ENCODE data around the gene PDSS2.

DNA sequence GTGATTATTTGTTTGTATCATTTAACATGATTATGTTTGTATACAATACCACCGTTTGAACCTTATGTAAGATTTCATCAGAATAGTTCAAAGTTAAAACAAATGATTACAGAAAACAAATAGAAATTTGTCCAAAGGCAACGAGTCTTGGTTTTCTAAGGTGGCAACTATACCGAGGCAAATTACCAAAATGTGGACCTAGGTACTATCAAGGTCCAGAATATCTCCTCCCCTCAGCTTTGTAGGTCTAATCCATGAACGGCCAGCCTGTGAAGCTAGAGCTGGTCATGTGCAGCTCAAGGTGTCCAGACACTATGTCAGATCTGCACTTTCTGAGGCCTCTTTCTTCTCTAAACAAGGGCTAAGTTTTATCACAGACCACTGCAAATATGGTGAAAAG lies 192.4 kb downstream of the PDSS2 start:
- TF ChIP-seq, protein P1, sequence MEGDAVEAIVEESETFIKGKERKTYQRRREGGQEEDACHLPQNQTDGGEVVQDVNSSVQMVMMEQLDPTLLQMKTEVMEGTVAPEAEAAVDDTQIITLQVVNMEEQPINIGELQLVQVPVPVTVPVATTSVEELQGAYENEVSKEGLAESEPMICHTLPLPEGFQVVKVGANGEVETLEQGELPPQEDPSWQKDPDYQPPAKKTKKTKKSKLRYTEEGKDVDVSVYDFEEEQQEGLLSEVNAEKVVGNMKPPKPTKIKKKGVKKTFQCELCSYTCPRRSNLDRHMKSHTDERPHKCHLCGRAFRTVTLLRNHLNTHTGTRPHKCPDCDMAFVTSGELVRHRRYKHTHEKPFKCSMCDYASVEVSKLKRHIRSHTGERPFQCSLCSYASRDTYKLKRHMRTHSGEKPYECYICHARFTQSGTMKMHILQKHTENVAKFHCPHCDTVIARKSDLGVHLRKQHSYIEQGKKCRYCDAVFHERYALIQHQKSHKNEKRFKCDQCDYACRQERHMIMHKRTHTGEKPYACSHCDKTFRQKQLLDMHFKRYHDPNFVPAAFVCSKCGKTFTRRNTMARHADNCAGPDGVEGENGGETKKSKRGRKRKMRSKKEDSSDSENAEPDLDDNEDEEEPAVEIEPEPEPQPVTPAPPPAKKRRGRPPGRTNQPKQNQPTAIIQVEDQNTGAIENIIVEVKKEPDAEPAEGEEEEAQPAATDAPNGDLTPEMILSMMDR (conservative IDR thresholded peaks at IDR 0.05 in 1 of 2, IDR thresholded peaks at IDR 0.05 in 1 of 2; ENCODE audit: extremely low read depth in 1 of 2, insufficient read depth in 1 of 2, low read depth in 1 of 2, low read length in 2 of 2): no peak
- TF ChIP-seq EZH2 (IDR thresholded peaks at IDR 0.05; ENCODE audit: borderline replicate concordance, low read length): no peak

Data from mammary epithelial cell (primary cell).